HepG2 (cell line): ENCODE results near the gene FNDC3B. TPM values are rescaled to one million over a fixed set of nuclear protein-coding genes. Genes with fewer than 3 reads are reported as not detected.

Experiments
- ATAC-seq: fragments of 200-7000 bp; cut with Tn5 transposase; 3 replicates; pipeline ENCODE4 v1.9.1; 2020; ENCODE audit warnings: mild to moderate bottlenecking, moderate library complexity
- BruUV-seq: library from RNA; stranded (reverse); fragments of 400-500 nt; replicated peaks from 2 replicates; lab custom pipeline; 2021; lab: Mats Ljungman, UMichigan
- CTCF ChIA-PET: fragments of 300-600 bp; formaldehyde crosslinking; extraction: SDS; loops from one replicate; lab custom pipeline; 2021; ENCODE audit warnings: low total read pairs, inconsistent platforms, low intra/inter-chr PET ratio; lab: Yijun Ruan, JAX
- POLR2A ChIA-PET: fragments of 350-600 bp; sonication (Branson Sonifier 250); formaldehyde crosslinking; loops from one replicate; lab custom pipeline; 2020; ENCODE audit warnings: antibody characterized with exemption, inconsistent platforms; lab: Yijun Ruan, JAX
- DNase-seq: peaks from one replicate; pipeline ENCODE4 v3.0.0-alpha.2; 2015; ENCODE audit warnings: low spot score
- FAIRE-seq: peaks from 3 replicates; lab custom pipeline; 2011; peaks lifted over from hg19 to GRCh38; lab: Jason Lieb, UNC
- H2AFZ ChIP-seq: one replicate; pipeline ENCODE4 v1.6.1; 2011; ENCODE audit warnings: low read length, inconsistent platforms
- H3K27ac ChIP-seq: fragments of 300-600 bp; 3 replicates; pipeline ENCODE4 v1.8.0; 2011; ENCODE audit warnings: mixed run types, mild to moderate bottlenecking, mixed read lengths, low read length, inconsistent platforms; ENCODE audit not compliant: insufficient read depth; ENCODE audit errors: extremely low read length
- H3K27me3 ChIP-seq, 2 experiments: fragments of 200-600 bp in 1 of 2; 2 replicates in 1 of 2; 3 replicates in 1 of 2; pipeline versions ENCODE4 v1.6.0 to v1.8.0; 2011; ENCODE audit warnings: low read length in 2 of 2, mild to moderate bottlenecking in 2 of 2, moderate library complexity in 2 of 2, inconsistent platforms in 1 of 2; ENCODE audit not compliant: insufficient read depth in 2 of 2, control insufficient read depth in 1 of 2
- H3K36me3 ChIP-seq, 2 experiments: fragments of 200-600 bp in 1 of 2; replicated peaks in 1 of 2; 2 replicates in 1 of 2; 3 replicates in 1 of 2; pipeline versions ENCODE4 v1.5.1 to v1.8.0; 2011; ENCODE audit warnings: low read length in 2 of 2, inconsistent platforms in 1 of 2; ENCODE audit not compliant: insufficient read depth in 2 of 2, control insufficient read depth in 1 of 2
- H3K4me1 ChIP-seq: 2 replicates; pipeline ENCODE4 v1.5.1; 2012; ENCODE audit warnings: low read length, inconsistent platforms; ENCODE audit not compliant: insufficient read depth
- H3K4me2 ChIP-seq: 2 replicates; pipeline ENCODE4 v1.6.0; 2011; ENCODE audit warnings: low read depth, low read length, inconsistent platforms
- H3K4me3 ChIP-seq, 3 experiments: fragments of 200-600 bp in 1 of 3; sonication (generic), shearing (Covaris generic) in 1 of 3; replicated peaks in 1 of 3; 2 replicates each; pipeline ENCODE4 v1.5.1; 2011 to 2016; ENCODE audit warnings: low read length in 3 of 3, inconsistent platforms in 2 of 3, low read depth in 2 of 3, mild to moderate bottlenecking in 2 of 3, control low read depth in 1 of 3, mixed read lengths in 1 of 3; ENCODE audit not compliant: insufficient read depth in 1 of 3
- H3K79me2 ChIP-seq: one replicate; pipeline ENCODE4 v1.6.1; 2011; ENCODE audit warnings: low read length, inconsistent platforms; ENCODE audit not compliant: insufficient read depth
- H3K9ac ChIP-seq: 2 replicates; pipeline ENCODE4 v1.6.0; 2011; ENCODE audit warnings: mild to moderate bottlenecking, low read depth, low read length, inconsistent platforms; ENCODE audit not compliant: insufficient read depth
- H3K9me3 ChIP-seq: 2 replicates; pipeline ENCODE4 v1.5.1; 2012; ENCODE audit warnings: mild to moderate bottlenecking, low read length
- H4K20me1 ChIP-seq: 2 replicates; pipeline ENCODE4 v1.6.0; 2011; ENCODE audit warnings: inconsistent platforms, mild to moderate bottlenecking, low read length, moderate library complexity; ENCODE audit not compliant: insufficient read depth
- AHDC1 ChIP-seq: sonication (generic); formaldehyde crosslinking; IDR thresholded peaks from 2 replicates; pipeline ENCODE4 v1.5.1; 2020; ENCODE audit warnings: mild to moderate bottlenecking, missing genetic modification reagents, borderline replicate concordance
- GABPB1 ChIP-seq: IDR thresholded peaks from 2 replicates; pipeline ENCODE4 v1.6.1; 2016; ENCODE audit warnings: mild to moderate bottlenecking, missing genetic modification reagents, moderate library complexity, missing compliant biosample characterization
- HNRNPUL1 ChIP-seq: fragments of 200-400 bp; formaldehyde crosslinking; IDR thresholded peaks from 2 replicates; pipeline ENCODE4 v1.6.1; 2017; ENCODE audit warnings: low read depth, mild to moderate bottlenecking, low read length, moderate library complexity
- JUN ChIP-seq: sonication (generic); formaldehyde crosslinking; IDR thresholded peaks from 2 replicates; pipeline ENCODE4 v1.4.0; 2020; ENCODE audit warnings: mild to moderate bottlenecking, missing genetic modification reagents
- KDM1A ChIP-seq: IDR thresholded peaks from 2 replicates; pipeline ENCODE4 v1.6.1; 2016; ENCODE audit warnings: missing compliant biosample characterization
- KLF16 ChIP-seq, 2 experiments: sonication (generic) in 1 of 2; formaldehyde crosslinking in 1 of 2; IDR thresholded peaks; 2 replicates each; pipeline versions ENCODE4 v1.6.1 to v1.8.0; 2016 to 2023; ENCODE audit warnings: missing genetic modification reagents in 2 of 2, missing compliant biosample characterization in 1 of 2
- MAFG ChIP-seq: sonication (generic); formaldehyde crosslinking; IDR thresholded peaks from 2 replicates; pipeline ENCODE4 v1.5.1; 2020; ENCODE audit warnings: mild to moderate bottlenecking, missing genetic modification reagents
- MLX ChIP-seq: IDR thresholded peaks from 2 replicates; pipeline ENCODE4 v1.6.1; 2016
- NCOR1 ChIP-seq: fragments of 200-600 bp; sonication (generic); IDR thresholded peaks from 2 replicates; pipeline ENCODE4 v1.7.0; 2017; ENCODE audit warnings: antibody characterized with exemption, low read length, borderline replicate concordance
- SMAD3 ChIP-seq: sonication (generic); formaldehyde crosslinking; IDR thresholded peaks from 2 replicates; pipeline ENCODE4 v1.4.0; 2020; ENCODE audit warnings: missing genetic modification reagents
- SP1 ChIP-seq, 2 experiments: fragments of 450-650 bp in 1 of 2; sonication (generic) in 1 of 2; formaldehyde crosslinking in 1 of 2; IDR thresholded peaks; 2 replicates each; pipeline versions ENCODE4 v1.4.0 to v1.6.1; 2016 to 2020; ENCODE audit warnings: missing genetic modification reagents in 1 of 2
- ZNF572 ChIP-seq: sonication (generic); formaldehyde crosslinking; IDR thresholded peaks from 2 replicates; pipeline ENCODE4 v1.5.1; 2020; ENCODE audit warnings: mild to moderate bottlenecking, missing genetic modification reagents
- ZNF792 ChIP-seq: IDR thresholded peaks from 2 replicates; pipeline ENCODE4 v1.6.1; 2016
- WGBS: methylation state at CpG from one replicate; pipeline ENCODE4 v1.1.6; 2017; ENCODE audit warnings: low lambda C conversion rate; 5-methylcytosine and 5-hydroxymethylcytosine counted together
- in situ Hi-C: cut with HindIII; loops from 2 replicates; pipeline ENCODE4 v1.10.0; 2017; ENCODE audit warnings: low pct_unique_long_range_greater_than_20kb; ENCODE audit not compliant: extremely low pct_ligation_motif_present
- intact Hi-C: fragments of 100-400 bp; cut with micrococcal nuclease; formaldehyde crosslinking; loops from one replicate; pipeline ENCODE4 v1.10.0; 2022; ENCODE audit not compliant: unreplicated experiment
- polyA plus RNA-seq, 8 experiments: library from polyadenylated mRNA; depleted of rRNA in 3 of 8; stranded (reverse) in 7 of 8; unstranded in 1 of 8; fragments of >200 nt; fragmentation: Illumina TruSeq in 4 of 8; extraction: Trizol in 4 of 8; gene quantifications; 2 replicates each; pipeline versions ENCODE4 v1.2.1 to v1.2.3, GENCODE V29; 2011 to 2016; ENCODE audit warnings: low read depth in 4 of 8, missing spikeins in 1 of 8, mixed read lengths in 1 of 8; ENCODE audit not compliant: insufficient read depth in 1 of 8
- total RNA-seq, 5 experiments: library from RNA; depleted of rRNA; stranded (reverse); fragments of >200 nt; fragmentation: Illumina TruSeq; extraction: Trizol; gene quantifications; 2 replicates each; pipeline ENCODE4 v1.2.3, GENCODE V29; 2016; ENCODE audit warnings: low read depth in 1 of 5

FNDC3B gene
- total and polyA plus RNA-seq, 2 of the 13 experiments (the other 11 are each of a cell fraction or from before 2014, with no cell fraction given), result 74.8 to 103 TPM

DNA sequence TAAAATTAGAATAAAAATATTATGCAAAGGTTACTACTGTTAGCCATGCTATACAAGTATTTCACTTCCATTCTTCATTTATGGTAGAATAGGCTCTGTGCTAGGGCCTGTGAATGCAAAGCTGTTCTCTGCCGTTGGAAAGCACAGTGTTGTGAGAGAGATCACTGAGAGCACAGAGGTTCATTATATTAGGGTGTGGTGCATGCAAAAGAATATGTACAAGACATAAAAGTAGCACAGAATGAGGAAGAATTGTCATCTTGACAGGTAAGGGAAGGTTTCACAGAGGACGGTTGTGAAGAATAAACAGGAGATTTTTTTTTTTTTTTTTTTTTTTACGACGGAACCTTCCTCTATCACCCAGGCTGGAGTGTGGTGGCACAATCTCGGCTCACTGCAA is 25.2 kb upstream of the FNDC3B start (continued):
- TF ChIP-seq KLF16 (CRISPR knock-in tag; IDR thresholded peaks at IDR 0.05), result no peak
- TF ChIP-seq JUN (CRISPR knock-in tag), result no peak

DNA sequence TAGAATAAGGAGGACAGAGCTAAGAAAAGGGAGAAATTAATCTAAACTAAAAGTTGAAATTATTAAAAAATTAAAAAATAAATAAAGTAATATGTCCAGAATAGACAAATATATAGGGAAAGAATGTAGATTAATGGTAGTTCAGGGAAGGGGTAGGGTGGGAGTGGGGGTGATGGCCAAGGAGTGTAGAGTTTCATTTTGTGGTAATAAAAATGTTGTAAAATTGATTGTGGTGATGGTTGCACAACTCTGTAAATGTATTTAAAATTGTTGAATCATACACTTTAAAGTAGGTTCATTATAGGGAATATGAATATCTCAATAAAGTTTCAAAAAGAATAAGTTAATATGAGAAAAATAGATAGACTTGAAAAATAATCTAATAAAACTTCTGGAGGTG is 21.0 kb upstream of the FNDC3B start:
- no peak for ATAC-seq
- H3K27me3 ChIP-seq, result no peaks in the 10 kb centered on the region
- intact Hi-C loops, result no loop called here
- H3K79me2 ChIP-seq, result no peaks in the 10 kb centered on the region
- in situ Hi-C loops, result no loop called here
- no peaks in the 10 kb centered on the region for H3K9me3 ChIP-seq
- TF ChIP-seq SP1 (IDR thresholded peaks at IDR 0.05) (no peak), SP1 (CRISPR knock-in tag; IDR thresholded peaks at IDR 0.05) (no peak), ZNF792 (CRISPR knock-in tag) (no peak), HNRNPUL1 (no peak)
- ChIA-PET CTCF (no interaction called here), POLR2A (no interaction called here)
- peaks cover 11% of the 10 kb centered on the region for H3K4me1 ChIP-seq
- no peak overlapping the region for H2AFZ ChIP-seq
- H3K27ac ChIP-seq, result no peak overlapping the region
- no peaks in the 10 kb centered on the region for H3K36me3 ChIP-seq
- no peak for FAIRE-seq
- no TSS peak for BruUV-seq
- no peak overlapping the region for H3K4me2 ChIP-seq
- H3K4me3 ChIP-seq, result no peak overlapping the region
- no peaks in the 10 kb centered on the region for H4K20me1 ChIP-seq
- no peak for DNase-seq
- no peak overlapping the region for H3K9ac ChIP-seq

DNA sequence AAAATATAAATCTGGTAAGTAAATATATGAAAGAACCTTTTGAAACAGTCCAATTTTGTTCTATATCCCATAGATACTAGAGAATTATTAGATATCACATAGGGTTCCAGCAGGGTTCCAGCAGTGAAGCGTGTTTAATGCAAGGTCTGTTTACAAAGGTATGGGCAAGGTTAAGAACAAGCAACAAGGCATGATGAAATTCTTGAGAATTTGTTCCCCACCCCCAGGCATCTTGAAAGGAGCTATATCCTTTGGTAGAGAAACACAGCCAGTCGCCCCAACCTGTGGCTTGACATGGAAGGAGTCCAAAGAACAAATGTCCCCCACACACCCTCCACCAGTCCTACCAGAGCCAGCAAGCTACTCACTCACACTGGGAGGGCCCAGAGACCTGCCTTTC is 18.6 kb upstream of the FNDC3B start:
- no peak for DNase-seq
- in situ Hi-C loops, result no loop called here
- TF ChIP-seq GABPB1, result no peak
- no peak for TF ChIP-seq NCOR1
- no peak for TF ChIP-seq SMAD3 (CRISPR knock-in tag)
- no peak for TF ChIP-seq ZNF572
- TF ChIP-seq KDM1A, result no peak
- no peak for TF ChIP-seq MLX (CRISPR knock-in tag)
- no peak for TF ChIP-seq MAFG
- TF ChIP-seq AHDC1, result no peak
- TF ChIP-seq, all 625 proteins: peak for 0
- intact Hi-C loops, result no loop called here
- no peak overlapping the region for H3K4me3 ChIP-seq
- no peak overlapping the region for H3K9ac ChIP-seq
- ATAC-seq (no peak), FAIRE-seq (no peak)
- no peaks in the 10 kb centered on the region for H3K27me3 ChIP-seq
- H4K20me1 ChIP-seq, result no peaks in the 10 kb centered on the region
- CTCF ChIA-PET, result no interaction called here
- no peak overlapping the region for H2AFZ ChIP-seq
- H3K4me1 ChIP-seq, result 0 out of 2 replicates have a peak, but pooled peaks cover 9% of the 10 kb centered on the region
- no peaks in the 10 kb centered on the region for H3K36me3 ChIP-seq
- H3K27ac ChIP-seq, result no peak overlapping the region
- no peaks in the 10 kb centered on the region for H3K79me2 ChIP-seq
- POLR2A ChIA-PET, result no interaction called here
- no TSS peak for BruUV-seq
- 75% methylated on average over 2 of the region's 2 CpGs for WGBS
- H3K4me2 ChIP-seq, result no peak overlapping the region
- no peaks in the 10 kb centered on the region for H3K9me3 ChIP-seq
